Heart right ventricle (tissue), 16 donors: Measurements from ENCODE around the gene RGS2. TPM values are rescaled to one million over a fixed set of nuclear protein-coding genes. Genes with fewer than 3 reads are reported as not detected.

Experiments
- ATAC-seq, 8 donors: fragments of 200-7000 bp; cut with Tn5 transposase; one replicate each; pipeline ENCODE4 v1.9.1; 2020; ENCODE audit warnings: mild to moderate bottlenecking in 8 of 8, moderate library complexity in 8 of 8, moderate number of reproducible peaks in 1 of 8
- DNase-seq, 2 donors: peaks; one replicate each; pipeline ENCODE4 v3.0.0-alpha.2; 2020
- H3K27ac ChIP-seq, 10 donors: fragments of 200-600 bp; sonication (generic) in 2 of 10; one replicate each; pipeline versions ENCODE4 v1.5.0 to v1.8.0; 2020 to 2022; ENCODE audit warnings: mild to moderate bottlenecking in 3 of 10
- H3K27me3 ChIP-seq, 7 donors: fragments of 200-600 bp; one replicate each; pipeline ENCODE4 v1.8.0; 2021 to 2022; ENCODE audit warnings: mild to moderate bottlenecking in 2 of 7
- H3K36me3 ChIP-seq, 9 donors: fragments of 200-600 bp; sonication (generic) in 1 of 9; one replicate each; pipeline versions ENCODE4 v1.5.0 to v1.8.0; 2020 to 2022; ENCODE audit warnings: mild to moderate bottlenecking in 2 of 9
- H3K4me1 ChIP-seq, 9 donors: fragments of 200-600 bp; sonication (generic) in 1 of 9; one replicate each; pipeline versions ENCODE4 v1.5.0 to v1.8.0; 2020 to 2022; ENCODE audit warnings: mild to moderate bottlenecking in 4 of 9
- H3K4me3 ChIP-seq, 10 donors: fragments of 200-600 bp; sonication (generic) in 2 of 10; one replicate each; pipeline versions ENCODE4 v1.5.0 to v1.8.0; 2020 to 2022; ENCODE audit warnings: mild to moderate bottlenecking in 7 of 10, moderate library complexity in 2 of 10
- H3K9me3 ChIP-seq, 11 donors: fragments of 200-600 bp in 10 of 11; sonication (generic) in 2 of 11; one replicate each; pipeline versions ENCODE4 v1.5.0 to v1.8.0; 2013 to 2022; ENCODE audit warnings: mild to moderate bottlenecking in 2 of 11, control low read depth in 1 of 11, moderate library complexity in 1 of 11
- CTCF ChIP-seq, 9 donors: fragments of 200-600 bp; sonication (generic) in 2 of 9; IDR thresholded peaks; one replicate each; pipeline versions ENCODE4 v1.5.0 to v1.8.0; 2021 to 2022; ENCODE audit warnings: antibody characterized with exemption in 9 of 9, mild to moderate bottlenecking in 5 of 9, moderate library complexity in 1 of 9
- WGBS, 2 donors: extraction: QIAGEN DNeasy Blood & Tissue Kit; methylation state at CpG; one replicate each; pipeline ENCODE4 v1.1.7; 2013; ENCODE audit warnings: inconsistent platforms in 1 of 2; 5-methylcytosine and 5-hydroxymethylcytosine counted together
- intact Hi-C, 10 donors: fragments of 100-400 bp; cut with DNase I; formaldehyde crosslinking; loops; one replicate each; pipeline versions ENCODE4 v1.11.1 to v1.14.2; 2022
- polyA plus RNA-seq, 2 donors: library from polyadenylated mRNA; stranded (reverse); fragments of 200-250 nt; gene quantifications; one replicate each; pipeline ENCODE4 v1.2.3, GENCODE V29; 2013
- total RNA-seq, 10 donors: library from RNA; stranded (reverse); fragmentation: NEBNext Ultra II Directional in 3 of 10; extraction: Animal tissue kit (Norgen Biotek cat#: 25700) in 3 of 10; gene quantifications; one replicate each; pipeline versions ENCODE4 v1.2.1 to v1.2.4, GENCODE V29; 2021 to 2023
- donor health status: Arrhythmogenic right ventricular cardiomyopathy.
- donor health status: ischemic (EF 13 %, LVEDD 7.1; RV severe dilation, severe dysfunction).
- donor health status: healthy with polysubstance abuse.
- donor health status: DM: no; HTN: yes; CAD: no.
- donor health status: DM: no; HTN: no; CAD: no.
- donor health status: ischemic (EF 25% LVEDD 6.9; RV normal size, moderate dysfunction).
- donor health status: ischemic (EF 25% LVEDD 5.7; RV mildly dilated, moderate dysfunction).
- donor health status: healthy.
- donor health status: DM: yes; HTN: yes; CAD: no.
- donor health status: Ischemic cardiomyopathy.
- donor health status: ischemic (EF 35%, LVEDD 5.7; RV mildly dilated, moderate dysfunction).
- donor health status: nonischemic (EF 11% LVEDD 7.7; RV severe dilation, severe dysfunction).
- donor health status: DM: yes; HTN: yes; CAD: no.
- donor health status: PGD.
- donor health status: ischemic (EF 29% LVEDD 5.4; RV normal size, mild dysfunction).
- donor health status: nonischemic (EF 23%, LVEDD 6.1; RV moderate dilation, normal function).

RGS2 gene
- total and polyA plus RNA-seq, 12 donors, result 12.2 to 30.8 (median 18.2) TPM

GRCh38 chr1:192776206-192776605 lies 32.6 kb upstream of the RGS2 start:
- no peak for TF ChIP-seq CTCF (IDR thresholded peaks at IDR 0.05)
- no peaks in the 10 kb centered on the region for H3K4me1 ChIP-seq
- ATAC-seq (no peak), DNase-seq (no peak)
- intact Hi-C loops, result no loop called here
- no peak overlapping the region for H3K4me3 ChIP-seq
- H3K36me3 ChIP-seq, result no peaks in the 10 kb centered on the region
- no peaks in the 10 kb centered on the region for H3K27me3 ChIP-seq
- WGBS, 2 donors, result 86% methylated on average over 4 of the region's 4 CpGs
- H3K9me3 ChIP-seq, result peaks cover 0 to 16% (median 2%) of the 10 kb centered on the region in 11 donors
- no peak overlapping the region for H3K27ac ChIP-seq

GRCh38 chr1:192776998-192777397 lies 31.8 kb upstream of the RGS2 start:
- no peak for TF ChIP-seq CTCF (IDR thresholded peaks at IDR 0.05)
- DNase-seq, result no peak
- no peak for ATAC-seq
- Histone ChIP-seq H3K27ac (no peak overlapping the region), H3K36me3 (no peaks in the 10 kb centered on the region), H3K4me3 (no peak overlapping the region), H3K4me1 (no peaks in the 10 kb centered on the region), H3K9me3 (peaks cover 0 to 16% (median 2%) of the 10 kb centered on the region in 11 donors), H3K27me3 (no peaks in the 10 kb centered on the region)
- intact Hi-C loops, result no loop called here
- WGBS, 2 donors, result 69 to 72% methylated on average over 3 of the region's 3 CpGs

- WGBS, 2 donors, result 94 to 96% methylated on average over 6 of the region's 6 CpGs
- peaks cover 0 to 16% (median 2%) of the 10 kb centered on the region in 11 donors for H3K9me3 ChIP-seq
- ATAC-seq (no peak), DNase-seq (no peak)
- intact Hi-C loops, result no loop called here
- peaks cover 0 to 18% (median 13%) of the 10 kb centered on the region in 9 donors for H3K4me1 ChIP-seq
- no peak overlapping the region for H3K27ac ChIP-seq
- H3K36me3 ChIP-seq, result no peaks in the 10 kb centered on the region
- no peak for TF ChIP-seq CTCF (IDR thresholded peaks at IDR 0.05)
- H3K27me3 ChIP-seq, result no peaks in the 10 kb centered on the region
- no peak overlapping the region for H3K4me3 ChIP-seq
Measured at GRCh38 chr1:192783791-192784190, 25.0 kb upstream of the RGS2 start.

GRCh38 chr1:192784397-192784796 lies 24.4 kb upstream of the RGS2 start:
- no peaks in the 10 kb centered on the region for H3K36me3 ChIP-seq
- ATAC-seq, result no peak
- H3K9me3 ChIP-seq, result peaks cover 0 to 13% (median 2%) of the 10 kb centered on the region in 11 donors
- intact Hi-C loops, result no loop called here
- peaks cover 0 to 18% (median 13%) of the 10 kb centered on the region in 9 donors for H3K4me1 ChIP-seq
- H3K27ac ChIP-seq, result no peak overlapping the region
- no peaks in the 10 kb centered on the region for H3K27me3 ChIP-seq
- H3K4me3 ChIP-seq, result no peak overlapping the region
- 56 to 76% methylated on average over 2 of the region's 2 CpGs for WGBS, 2 donors
- TF ChIP-seq CTCF (IDR thresholded peaks at IDR 0.05), result no peak
- DNase-seq, result no peak
